H1 (cell line): ENCODE measurements around the gene SLC25A26.

ENCODE experiments used
- EZH2 ChIP-seq: fragments of 200-600 bp; sonication (generic); IDR thresholded peaks from 2 replicates; pipeline ENCODE4 v1.7.1; 2012; ENCODE audit warnings: low read depth, mild to moderate bottlenecking, moderate library complexity, low read length, inconsistent platforms; ENCODE audit not compliant: severe bottlenecking
- POLR2A ChIP-seq, 2 experiments: IDR thresholded peaks; 1 replicate in 1 of 2; 2 replicates in 1 of 2; pipeline ENCODE4 v1.6.1; 2011; ENCODE audit warnings: low read depth in 2 of 2, low read length in 2 of 2, mild to moderate bottlenecking in 2 of 2; ENCODE audit errors: control extremely low read depth in 1 of 2
- TF ChIP-seq, protein P1 (sequence below), 3 experiments: IDR thresholded peaks; 1 replicate in 2 of 3; 2 replicates in 1 of 3; pipeline versions ENCODE4 v1.5.1 to v1.6.1; 2011; ENCODE audit warnings: low read length in 3 of 3, mild to moderate bottlenecking in 3 of 3, inconsistent platforms in 2 of 3, low read depth in 1 of 3, moderate library complexity in 1 of 3; ENCODE audit not compliant: insufficient read depth in 1 of 3; ENCODE audit errors: control extremely low read depth in 1 of 3
- TF ChIP-seq, protein P2 (sequence below): IDR thresholded peaks from 2 replicates; pipeline ENCODE4 v1.6.1; 2011; ENCODE audit warnings: low read length, improper control_type of control experiment

GRCh38 chr3:66271231-66271630 lies 50.4 kb downstream of the SLC25A26 start:
- TF ChIP-seq, protein P1, sequence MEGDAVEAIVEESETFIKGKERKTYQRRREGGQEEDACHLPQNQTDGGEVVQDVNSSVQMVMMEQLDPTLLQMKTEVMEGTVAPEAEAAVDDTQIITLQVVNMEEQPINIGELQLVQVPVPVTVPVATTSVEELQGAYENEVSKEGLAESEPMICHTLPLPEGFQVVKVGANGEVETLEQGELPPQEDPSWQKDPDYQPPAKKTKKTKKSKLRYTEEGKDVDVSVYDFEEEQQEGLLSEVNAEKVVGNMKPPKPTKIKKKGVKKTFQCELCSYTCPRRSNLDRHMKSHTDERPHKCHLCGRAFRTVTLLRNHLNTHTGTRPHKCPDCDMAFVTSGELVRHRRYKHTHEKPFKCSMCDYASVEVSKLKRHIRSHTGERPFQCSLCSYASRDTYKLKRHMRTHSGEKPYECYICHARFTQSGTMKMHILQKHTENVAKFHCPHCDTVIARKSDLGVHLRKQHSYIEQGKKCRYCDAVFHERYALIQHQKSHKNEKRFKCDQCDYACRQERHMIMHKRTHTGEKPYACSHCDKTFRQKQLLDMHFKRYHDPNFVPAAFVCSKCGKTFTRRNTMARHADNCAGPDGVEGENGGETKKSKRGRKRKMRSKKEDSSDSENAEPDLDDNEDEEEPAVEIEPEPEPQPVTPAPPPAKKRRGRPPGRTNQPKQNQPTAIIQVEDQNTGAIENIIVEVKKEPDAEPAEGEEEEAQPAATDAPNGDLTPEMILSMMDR (IDR thresholded peaks at IDR 0.05; ENCODE audit: control extremely low read depth in 1 of 3, insufficient read depth in 1 of 3, low read depth in 1 of 3, low read length in 3 of 3), result no peak
- TF ChIP-seq POLR2A (IDR thresholded peaks at IDR 0.05; ENCODE audit: control extremely low read depth in 1 of 2, low read depth in 2 of 2, low read length in 2 of 2) (no peak), EZH2 (no peak)
- TF ChIP-seq, protein P2, sequence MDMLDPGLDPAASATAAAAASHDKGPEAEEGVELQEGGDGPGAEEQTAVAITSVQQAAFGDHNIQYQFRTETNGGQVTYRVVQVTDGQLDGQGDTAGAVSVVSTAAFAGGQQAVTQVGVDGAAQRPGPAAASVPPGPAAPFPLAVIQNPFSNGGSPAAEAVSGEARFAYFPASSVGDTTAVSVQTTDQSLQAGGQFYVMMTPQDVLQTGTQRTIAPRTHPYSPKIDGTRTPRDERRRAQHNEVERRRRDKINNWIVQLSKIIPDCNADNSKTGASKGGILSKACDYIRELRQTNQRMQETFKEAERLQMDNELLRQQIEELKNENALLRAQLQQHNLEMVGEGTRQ, result no peak
